ENCODE results near the gene SYNE3.

The SYNE3 gene

DNA sequence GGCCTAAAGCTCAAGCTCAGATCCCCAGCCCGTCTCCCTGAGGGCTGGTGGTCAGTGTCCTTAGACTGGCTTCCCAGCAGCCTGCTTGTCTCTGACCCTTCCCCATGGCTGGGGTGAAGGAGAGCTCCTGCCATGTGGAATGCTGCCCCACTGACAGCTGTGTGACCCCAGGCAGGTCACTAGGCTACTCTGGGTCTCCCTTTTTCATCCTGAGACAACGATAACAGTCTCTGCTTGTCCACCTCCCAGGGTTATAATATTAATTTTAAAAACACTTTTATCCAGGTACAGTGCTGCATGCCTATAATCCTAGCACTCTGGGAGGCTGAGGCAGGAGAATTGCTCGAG lies 47.3 kb downstream of the SYNE3 start:
- no peak for DNase-seq

DNA sequence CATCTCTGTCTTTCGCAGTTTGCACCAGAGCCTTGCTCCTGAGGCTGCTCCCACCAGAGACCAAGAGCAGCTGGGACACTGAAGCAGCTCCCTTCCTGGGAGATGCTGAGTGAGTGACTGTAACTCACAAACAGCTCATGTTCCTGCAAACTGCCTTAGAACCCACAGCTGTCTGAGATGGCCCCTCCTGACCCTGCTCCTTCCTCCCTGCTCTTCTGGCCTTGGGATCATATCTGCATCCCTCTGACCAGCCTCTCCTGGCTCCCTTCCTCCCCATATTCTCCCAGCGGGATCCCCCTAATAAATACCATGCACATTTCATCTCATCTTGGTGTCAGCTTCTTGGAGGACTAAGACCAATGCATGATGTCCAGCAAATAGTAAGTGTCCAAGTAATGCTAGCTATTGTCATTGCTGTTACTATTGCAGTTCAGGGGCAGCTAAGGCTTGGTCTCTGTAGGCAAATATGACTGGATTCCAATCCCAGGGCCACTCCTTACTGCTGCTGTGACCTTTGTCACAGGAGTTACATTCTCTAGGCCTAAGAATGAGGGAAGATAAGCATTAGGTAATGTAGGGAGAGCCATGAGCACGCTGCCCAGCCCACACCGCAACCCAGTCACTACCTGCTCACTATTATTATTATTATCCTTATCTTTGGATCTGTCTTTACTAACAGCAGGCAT lies 47.9 kb downstream of the SYNE3 start:
- no peak for DNase-seq

DNA sequence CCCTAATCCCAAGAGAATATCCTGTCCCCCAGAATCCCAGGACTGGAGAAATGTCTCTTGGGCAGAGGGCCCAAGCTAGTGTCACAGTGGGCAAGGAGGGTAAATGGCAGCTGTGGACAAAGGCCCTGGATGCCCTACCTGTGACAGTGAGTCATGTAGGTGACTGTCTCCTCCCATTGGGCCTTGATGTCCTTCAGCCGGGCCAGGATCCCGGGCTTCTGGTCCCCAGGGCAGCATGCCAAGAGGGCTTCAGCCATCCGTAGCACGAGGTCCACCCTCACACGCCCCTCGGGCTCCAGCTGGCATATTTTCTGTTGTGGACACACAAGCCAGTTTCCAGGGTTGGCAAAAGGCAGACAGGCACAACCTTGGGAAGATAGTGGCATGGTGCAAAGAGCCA lies 48.8 kb downstream of the SYNE3 start:
- DNase-seq: peak; percentile 84

DNA sequence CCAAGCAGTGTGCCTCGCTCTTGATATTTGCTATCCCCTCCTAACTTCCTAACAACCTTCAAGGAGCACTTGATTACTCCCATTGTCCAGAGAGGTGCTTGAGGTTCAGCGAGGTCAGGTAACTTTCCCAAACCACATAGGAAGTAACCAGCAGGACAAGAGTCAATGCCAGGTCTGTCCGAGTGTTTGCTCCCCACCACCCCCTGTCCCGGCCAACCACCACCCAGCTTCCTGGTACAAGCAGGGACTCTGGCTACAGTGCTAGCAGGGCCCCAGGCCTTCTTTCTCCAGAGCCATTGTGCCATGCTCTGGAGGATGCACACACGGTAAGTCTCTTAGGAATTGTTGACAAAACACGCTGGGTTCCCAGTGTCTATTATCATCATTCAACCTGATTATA lies 49.2 kb downstream of the SYNE3 start:
- DNase-seq: peak; percentile 84

Data from NCI-H69 (cell line).